Peyer's patch (tissue), 4 donors: ENCODE data around the gene FER.

Experiments
- CTCF ChIP-seq, 6 experiments: fragments of 450-650 bp in 4 of 6; fragments of 200-600 bp in 2 of 6; sonication (generic) in 1 of 6; IDR thresholded peaks; one replicate each; pipeline ENCODE4 v1.5.1; 2017 to 2019; ENCODE audit warnings: antibody characterized with exemption in 6 of 6, mild to moderate bottlenecking in 3 of 6, moderate library complexity in 1 of 6
- POLR2A ChIP-seq, 2 donors: fragments of 450-650 bp; IDR thresholded peaks; one replicate each; pipeline ENCODE4 v1.5.1; 2017; ENCODE audit warnings: antibody characterized with exemption in 2 of 2, mild to moderate bottlenecking in 2 of 2, moderate library complexity in 2 of 2

- TF ChIP-seq CTCF (IDR thresholded peaks at IDR 0.05): no peak
- TF ChIP-seq POLR2A (IDR thresholded peaks at IDR 0.05): no peak
Measured at GRCh38 chr5:109080896-109081295, 333.2 kb downstream of the FER start.
